GM19324 (cell line): Measurements from ENCODE around the gene SLC25A47.
"Not testable (repeated sequence)": the region's sequence is repeated elsewhere in the genome, so short reads cannot be mapped to it uniquely, and the experiment has no call there.

Experiments used
- ATAC-seq: cut with Tn5 transposase; IDR thresholded peaks from one replicate; pipeline ENCODE4 v1.9.1; 2021; ENCODE audit warnings: mild to moderate bottlenecking, moderate library complexity; ENCODE audit not compliant: unreplicated experiment, low FRiP score

SLC25A47 gene

GRCh38 chr14:100342826-100343225 is 19.7 kb downstream of the SLC25A47 start:
- ATAC-seq = not testable (repeated sequence)

GRCh38 chr14:100344657-100345056 is 21.5 kb downstream of the SLC25A47 start:
- not testable (repeated sequence) for ATAC-seq

GRCh38 chr14:100345711-100346110 is 22.6 kb downstream of the SLC25A47 start:
- no peak for ATAC-seq

GRCh38 chr14:100346306-100347091 is 23.4 kb downstream of the SLC25A47 start:
- no peak for ATAC-seq

GRCh38 chr14:100348253-100348729 is 25.2 kb downstream of the SLC25A47 start:
- no peak for ATAC-seq

- no peak for ATAC-seq
Observed at GRCh38 chr14:100348784-100349685, 25.9 kb downstream of the SLC25A47 start.

GRCh38 chr14:100350276-100350926 is 27.3 kb downstream of the SLC25A47 start:
- ATAC-seq = no peak

GRCh38 chr14:100350986-100351385 is 27.8 kb downstream of the SLC25A47 start:
- no peak for ATAC-seq

- no peak for ATAC-seq
Observed at GRCh38 chr14:100358396-100358795, 35.3 kb downstream of the SLC25A47 start.

GRCh38 chr14:100359111-100359510 is 36.0 kb downstream of the SLC25A47 start:
- no peak for ATAC-seq

- no peak for ATAC-seq
Observed at GRCh38 chr14:100359881-100360280, 36.7 kb downstream of the SLC25A47 start.

- ATAC-seq = no peak
Observed at GRCh38 chr14:100361626-100362025, 38.5 kb downstream of the SLC25A47 start.

- ATAC-seq = no peak
Observed at GRCh38 chr14:100362311-100362927, 39.3 kb downstream of the SLC25A47 start.

GRCh38 chr14:100363053-100363452 is 39.9 kb downstream of the SLC25A47 start:
- ATAC-seq = no peak

GRCh38 chr14:100364403-100364802 is 41.3 kb downstream of the SLC25A47 start:
- ATAC-seq = no peak

GRCh38 chr14:100365741-100366140 is 42.6 kb downstream of the SLC25A47 start:
- ATAC-seq = no peak

- ATAC-seq = no peak
Observed at GRCh38 chr14:100369019-100369418, 45.9 kb downstream of the SLC25A47 start.

- ATAC-seq = no peak
Observed at GRCh38 chr14:100370003-100370402, 46.9 kb downstream of the SLC25A47 start.

GRCh38 chr14:100371773-100372172 is 48.6 kb downstream of the SLC25A47 start:
- no peak for ATAC-seq

GRCh38 chr14:100372357-100373048 is 49.4 kb downstream of the SLC25A47 start:
- ATAC-seq = no peak
